Ramos (cell line): ENCODE data around the gene ASCL1.

Experiments used
- in situ Hi-C: fragments of 300-500 bp; cut with MboI; formaldehyde crosslinking; loops from one replicate; pipeline ENCODE4 v1.14.3; 2022; ENCODE audit warnings: low sequenced_read_pairs; ENCODE audit not compliant: unreplicated experiment

The ASCL1 gene

GRCh38 chr12:102973583-102973982 is 16.1 kb downstream of the ASCL1 start:
- in situ Hi-C loops, result no loop called here

GRCh38 chr12:102976609-102977280 is 19.3 kb downstream of the ASCL1 start:
- in situ Hi-C loops, result no loop called here

GRCh38 chr12:102977945-102978706 is 20.7 kb downstream of the ASCL1 start:
- in situ Hi-C loops, result no loop called here

- in situ Hi-C loops, result no loop called here
These were observed 22.9 kb downstream of the ASCL1 start for GRCh38 chr12:102980350-102980749.

GRCh38 chr12:102990419-102990818 is 32.9 kb downstream of the ASCL1 start:
- in situ Hi-C loops, result no loop called here

- in situ Hi-C loops, result no loop called here
These were observed 34.8 kb downstream of the ASCL1 start for GRCh38 chr12:102992297-102992696.

- in situ Hi-C loops, result no loop called here
These were observed 35.2 kb downstream of the ASCL1 start for GRCh38 chr12:102992720-102993119.

GRCh38 chr12:102993537-102993936 is 36.1 kb downstream of the ASCL1 start:
- in situ Hi-C loops, result no loop called here

GRCh38 chr12:102995372-102995771 is 37.9 kb downstream of the ASCL1 start:
- in situ Hi-C loops, result no loop called here
